Measurements from ENCODE around the gene BHLHE40.
"Not testable (repeated sequence)": the region's sequence is repeated elsewhere in the genome, so short reads cannot be mapped to it uniquely, and the experiment has no call there.

Gene BHLHE40

DNA sequence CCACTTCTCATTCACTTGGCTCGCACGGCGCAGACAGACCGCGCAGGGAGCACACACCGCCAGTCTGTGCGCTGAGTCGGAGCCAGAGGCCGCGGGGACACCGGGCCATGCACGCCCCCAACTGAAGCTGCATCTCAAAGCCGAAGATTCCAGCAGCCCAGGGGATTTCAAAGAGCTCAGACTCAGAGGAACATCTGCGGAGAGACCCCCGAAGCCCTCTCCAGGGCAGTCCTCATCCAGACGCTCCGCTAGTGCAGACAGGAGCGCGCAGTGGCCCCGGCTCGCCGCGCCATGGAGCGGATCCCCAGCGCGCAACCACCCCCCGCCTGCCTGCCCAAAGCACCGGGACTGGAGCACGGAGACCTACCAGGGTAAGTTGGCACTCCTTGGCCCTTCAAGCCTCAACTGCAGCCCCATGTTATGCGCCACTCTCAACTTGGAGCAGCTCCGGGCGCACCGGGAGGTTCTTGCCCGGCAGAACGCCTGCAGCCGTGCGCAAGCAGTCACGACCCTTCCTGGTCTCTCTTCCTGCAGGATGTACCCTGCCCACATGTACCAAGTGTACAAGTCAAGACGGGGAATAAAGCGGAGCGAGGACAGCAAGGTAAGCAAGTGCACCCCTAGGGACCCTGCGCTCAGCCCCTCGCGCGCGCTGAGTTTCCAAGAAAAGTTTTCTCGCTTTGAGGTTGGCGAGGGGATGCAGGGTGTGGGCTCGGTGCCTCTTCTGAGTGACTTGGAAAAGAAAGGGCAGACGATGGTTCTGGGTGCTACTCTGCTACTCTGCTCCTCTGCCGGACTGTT, at the start of gene BHLHE40:
Gene BHLHE40, plus strand, starts transcription at position 10 of the 801 bp plus-strand sequence. Its CDS starts 282 bp downstream, at position 292.
- DNase-seq, result no peak

DNA sequence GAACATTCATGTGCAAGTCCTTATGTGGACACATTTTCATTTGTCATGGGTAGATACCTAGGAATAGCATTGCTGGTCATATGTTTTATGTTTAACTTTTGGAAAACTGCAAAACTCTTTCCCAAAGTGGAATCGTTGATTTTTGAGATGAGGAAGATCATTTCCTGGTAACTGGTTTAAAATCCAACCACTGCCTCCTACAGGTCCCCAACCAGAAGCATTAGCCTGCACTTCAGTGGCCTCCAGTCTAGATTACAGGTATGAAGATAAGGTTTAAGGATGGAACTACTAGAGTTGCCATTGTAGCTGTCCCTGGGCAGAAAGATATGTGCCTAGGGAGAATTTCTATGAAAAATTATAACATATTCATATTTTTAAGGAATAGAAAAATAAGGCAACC, 48.7 kb upstream of the BHLHE40 start:
- DNase-seq, result no peak

DNA sequence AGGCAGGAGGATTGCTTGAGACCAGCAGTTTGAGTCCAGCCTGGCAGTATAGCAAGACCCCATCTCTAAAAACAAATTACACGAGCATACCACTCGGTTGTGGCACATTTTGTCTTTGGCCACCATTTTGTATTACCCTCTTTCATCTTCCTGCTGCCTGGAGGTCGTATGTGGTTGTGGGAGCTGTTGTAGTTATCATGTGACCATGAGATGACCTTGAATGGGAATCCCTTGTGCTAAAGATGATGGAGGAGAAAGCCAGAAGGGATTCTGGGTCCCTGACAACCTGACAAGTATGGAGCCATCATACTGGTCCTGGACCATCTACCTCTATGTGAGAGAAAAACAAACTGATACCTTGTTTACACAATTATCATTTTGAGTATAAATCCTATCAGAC, 45.2 kb upstream of the BHLHE40 start:
- no peak for DNase-seq

DNA sequence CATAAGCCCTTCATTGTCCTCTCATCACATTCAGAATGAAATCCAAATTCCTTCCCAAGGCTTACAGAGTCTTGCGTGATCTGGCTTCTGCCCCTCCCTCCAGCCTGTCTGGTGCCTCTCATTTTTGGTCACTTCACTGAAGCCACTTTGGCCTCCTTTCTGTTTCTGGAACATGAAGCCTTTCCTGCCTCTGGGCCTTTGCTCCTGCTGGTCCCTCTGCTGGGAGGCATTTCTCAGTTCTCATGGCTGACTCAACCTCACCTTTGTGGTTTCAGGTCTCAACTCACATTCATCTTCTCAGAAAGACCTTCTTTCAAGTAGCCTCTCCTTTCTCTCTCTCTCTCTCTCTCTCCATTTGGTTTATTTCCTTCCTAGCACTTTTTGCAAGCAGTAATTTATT, 43.9 kb upstream of the BHLHE40 start:
- no peak for DNase-seq

DNA sequence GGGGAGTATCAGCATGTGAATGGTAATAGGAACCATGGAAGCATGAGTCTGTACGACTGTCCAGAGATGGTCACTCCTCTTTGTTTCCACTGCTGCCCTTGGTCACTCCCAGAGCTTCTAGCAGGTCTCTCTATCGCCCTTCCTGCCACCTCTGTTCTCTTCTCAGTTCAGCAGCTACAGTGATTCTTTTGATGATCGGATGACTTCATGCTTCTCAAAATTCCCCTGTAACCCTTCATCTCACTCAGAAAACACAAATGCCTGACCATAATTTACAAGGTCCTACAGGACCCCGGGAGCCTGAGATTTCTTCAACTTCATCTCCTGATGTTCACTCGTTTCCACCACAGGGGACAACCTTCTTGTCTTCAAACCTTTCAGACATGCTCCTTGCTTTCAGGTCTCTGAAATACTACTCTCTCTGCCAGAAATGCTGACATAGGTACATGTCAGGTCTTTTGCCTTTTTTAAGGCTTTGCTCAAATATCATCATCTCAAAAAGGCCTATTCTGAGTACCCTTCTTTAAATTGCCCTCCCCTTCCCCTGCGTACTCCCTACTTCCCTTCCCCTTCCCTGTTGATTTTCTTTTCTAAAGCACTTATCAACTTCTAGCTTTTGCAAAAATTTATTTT, 42.1 kb upstream of the BHLHE40 start:
- no peak for DNase-seq

DNA sequence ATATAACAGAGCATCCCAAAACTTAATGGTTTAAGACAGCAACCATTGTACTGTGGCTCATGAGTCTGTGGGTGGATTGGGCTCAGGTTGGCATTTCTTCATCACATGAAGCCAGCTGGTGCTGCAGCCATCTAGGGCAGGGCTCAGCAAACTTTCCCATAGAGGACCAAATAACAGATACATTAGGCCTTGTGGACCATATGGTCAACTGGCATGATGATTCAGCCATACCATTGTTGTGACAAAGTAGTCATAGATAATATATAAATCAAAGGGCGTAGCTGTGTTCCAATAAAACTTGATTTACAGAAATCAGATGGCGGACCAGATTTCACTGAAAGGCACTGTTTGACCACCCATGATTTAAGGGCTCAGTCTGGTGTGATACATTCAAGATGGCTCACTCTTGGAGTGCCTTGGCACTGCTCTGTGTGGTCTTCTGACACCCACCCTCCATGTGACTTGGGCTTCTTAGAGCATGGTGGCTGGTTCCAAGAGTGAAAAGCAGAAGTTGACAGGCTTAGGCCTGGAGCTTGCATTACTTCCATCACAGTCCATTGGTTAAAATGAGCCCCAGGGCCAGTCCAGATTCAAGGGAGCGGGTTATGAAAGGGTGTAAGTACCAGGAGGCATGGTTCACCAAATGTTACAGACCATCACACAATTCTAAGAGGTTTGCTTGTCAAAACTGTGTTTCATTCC, 40.8 kb upstream of the BHLHE40 start:
- no peak for DNase-seq

DNA sequence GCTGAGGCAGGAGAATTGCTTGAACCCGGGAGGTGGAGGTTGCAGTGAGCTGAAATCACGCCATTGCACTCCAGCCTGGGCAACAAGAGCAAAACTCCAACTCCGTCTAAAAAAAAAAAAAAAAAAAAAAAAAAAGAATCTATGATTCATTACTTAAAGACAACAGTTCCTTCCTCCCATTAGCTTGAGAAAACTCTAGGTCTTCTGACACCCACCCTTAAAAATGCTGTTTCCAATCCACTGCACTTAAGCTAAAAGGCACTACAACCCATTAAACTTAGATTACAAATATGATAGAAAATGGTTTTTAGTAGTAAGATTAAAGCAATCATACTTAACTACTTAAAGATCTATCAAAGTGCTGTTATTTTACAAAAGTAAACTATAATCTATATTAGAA, 40.0 kb upstream of the BHLHE40 start:
- no peak for DNase-seq

DNA sequence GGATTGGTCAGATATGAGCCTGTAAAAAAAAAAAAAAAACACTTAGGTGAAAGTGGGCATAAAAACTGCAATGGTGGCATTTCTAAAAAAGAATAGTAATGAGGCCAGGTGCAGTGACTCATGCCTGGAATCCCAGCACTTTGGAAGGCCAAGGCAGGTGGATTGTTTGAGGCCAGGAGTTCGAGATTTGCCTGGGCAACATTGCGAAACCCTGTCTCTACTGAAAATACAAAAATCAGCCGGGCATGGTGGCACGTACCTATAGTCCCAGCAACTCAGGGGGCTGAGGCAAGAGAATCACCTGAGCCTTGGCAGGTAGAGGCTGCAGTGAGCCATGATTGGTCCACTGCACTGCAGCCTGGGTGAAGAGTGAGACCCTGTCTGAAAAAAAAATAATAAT, 38.3 kb upstream of the BHLHE40 start:
- DNase-seq, result no peak

DNA sequence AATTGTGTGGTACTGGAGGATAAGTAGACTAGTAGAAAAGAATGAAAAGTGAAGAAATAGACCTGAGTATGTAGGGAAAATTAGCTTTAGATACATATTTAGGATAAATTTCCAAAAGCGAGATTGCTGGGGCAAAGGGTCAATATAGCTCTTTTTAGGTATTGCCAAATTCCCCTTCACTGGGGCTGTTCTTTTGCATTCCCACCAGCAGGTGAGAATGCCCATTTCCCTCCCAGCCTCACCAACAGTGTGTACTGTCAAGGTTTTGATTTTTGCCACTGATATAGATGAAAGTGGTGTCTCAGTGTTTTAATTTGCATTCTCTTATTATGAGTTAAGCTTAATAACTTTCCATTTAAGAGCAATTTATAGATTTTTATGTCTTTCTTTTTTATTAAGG, 35.7 kb upstream of the BHLHE40 start:
- DNase-seq, result no peak

DNA sequence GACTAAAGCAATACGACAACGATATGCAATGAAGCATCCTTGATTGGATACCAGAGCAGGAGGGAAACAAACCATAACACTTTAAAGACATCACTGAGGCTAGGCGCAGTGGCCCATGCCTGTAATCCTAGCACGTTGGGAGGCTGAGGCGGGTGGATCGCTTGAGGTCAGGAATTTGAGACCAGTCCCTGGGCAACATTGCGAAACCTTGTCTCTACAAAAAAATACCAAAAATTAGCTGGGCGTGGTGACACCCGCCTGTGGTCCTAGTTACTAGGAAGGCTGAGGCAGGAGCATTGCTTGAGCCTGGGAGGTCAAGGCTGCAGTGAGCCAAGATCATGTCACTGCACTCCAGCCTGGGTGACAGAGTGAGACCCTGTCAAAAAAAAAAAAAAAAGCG, 33.9 kb upstream of the BHLHE40 start:
- DNase-seq, result no peak

DNA sequence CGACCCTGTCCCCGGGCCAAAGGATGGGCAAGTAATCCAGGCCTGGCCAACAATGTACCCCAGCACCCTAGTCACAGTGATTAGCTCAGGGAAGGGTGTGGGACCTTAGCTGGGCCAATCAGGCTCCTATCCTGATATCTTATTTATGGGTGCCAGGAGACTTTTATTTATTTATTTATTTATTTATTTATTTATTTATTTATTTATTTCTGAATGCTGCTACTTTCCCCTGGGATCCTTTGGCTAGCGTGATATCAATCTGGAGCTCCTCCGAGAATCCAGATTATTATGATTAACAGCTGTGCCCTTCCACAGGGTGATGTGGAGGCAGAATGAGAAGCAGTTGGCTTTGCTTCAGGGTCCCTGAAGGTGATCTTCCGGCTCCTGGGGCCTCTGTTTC, 32.2 kb upstream of the BHLHE40 start:
- no peak for DNase-seq

DNA sequence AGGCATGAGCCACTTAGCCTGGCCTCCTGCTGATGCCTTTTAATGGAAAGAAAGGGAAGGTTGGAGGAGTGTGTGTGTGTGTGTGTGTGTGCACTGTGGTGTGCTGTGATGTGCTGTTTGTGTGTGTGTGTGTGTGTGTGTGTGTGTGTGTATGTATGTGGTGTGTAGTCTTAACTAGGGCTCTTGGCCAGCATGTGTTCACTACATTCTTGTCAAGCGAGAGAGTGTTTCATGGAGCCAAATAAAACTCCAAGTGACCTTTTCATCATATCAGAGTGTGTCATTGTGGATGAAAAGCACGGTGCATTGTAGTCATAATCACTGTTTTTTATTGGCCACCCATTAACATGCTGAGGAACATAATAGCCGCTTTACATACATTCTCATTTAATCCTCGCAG, 30.8 kb upstream of the BHLHE40 start:
- DNase-seq, result no peak

DNA sequence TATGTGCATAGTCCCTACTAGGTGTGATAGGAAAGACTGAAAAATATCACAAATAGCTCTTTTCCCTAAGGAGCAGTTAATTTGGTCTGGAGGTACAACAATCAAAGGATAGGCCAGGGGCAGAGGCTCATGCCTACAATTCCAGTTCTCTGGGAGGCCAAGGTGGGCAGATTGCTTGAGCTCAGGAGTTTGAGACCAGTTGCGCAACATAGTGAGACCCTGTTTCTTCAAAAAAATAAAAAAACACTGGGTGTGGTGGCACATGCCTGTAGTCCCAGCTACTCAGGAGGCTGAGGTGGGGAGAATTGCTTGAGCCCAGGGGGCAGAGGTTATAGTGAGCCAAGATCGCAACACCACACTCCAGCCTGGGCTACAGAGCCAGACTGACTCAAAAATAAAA, 30.2 kb upstream of the BHLHE40 start:
- no peak for DNase-seq

DNA sequence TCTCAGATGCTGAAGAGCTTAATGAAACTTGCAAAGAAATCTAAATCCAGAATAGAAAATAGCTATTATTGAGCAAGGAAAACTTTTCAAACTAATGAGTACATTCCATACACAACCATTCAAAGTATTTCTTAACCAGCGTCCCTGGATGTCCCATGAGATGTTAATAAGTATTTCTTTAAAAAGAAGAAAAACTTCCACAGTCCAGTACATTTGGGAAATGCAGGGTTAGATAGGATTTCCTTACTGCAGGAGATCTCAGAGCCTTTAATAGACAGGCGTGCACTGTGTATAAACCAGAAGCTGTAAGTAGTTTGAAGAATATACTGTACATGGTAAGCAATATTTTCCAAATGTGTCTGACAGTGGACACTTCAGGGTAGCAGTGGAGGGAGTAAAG, 29.6 kb upstream of the BHLHE40 start:
- no peak for DNase-seq

DNA sequence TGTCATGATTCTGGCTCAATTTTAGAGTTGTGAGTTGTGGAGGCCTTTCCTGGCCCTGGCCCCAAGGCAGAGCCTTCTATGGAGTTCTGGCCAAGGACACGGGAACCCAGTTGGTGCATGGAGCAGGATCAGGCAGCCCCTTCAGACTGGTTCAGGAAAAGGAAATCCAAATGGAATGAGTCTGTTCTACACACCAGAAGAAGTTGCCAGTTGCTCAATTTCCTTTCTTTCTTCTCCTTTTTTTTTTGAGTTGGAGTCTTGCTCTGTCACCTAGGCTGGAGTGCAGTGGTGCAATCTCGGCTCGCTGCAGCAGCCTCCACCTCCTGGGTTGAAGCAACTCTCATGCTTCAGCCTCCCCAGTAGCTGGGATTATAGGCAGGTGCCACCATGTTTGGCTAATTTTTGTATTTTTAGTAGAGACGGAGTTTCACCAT, 28.9 kb upstream of the BHLHE40 start:
- DNase-seq, result no peak

DNA sequence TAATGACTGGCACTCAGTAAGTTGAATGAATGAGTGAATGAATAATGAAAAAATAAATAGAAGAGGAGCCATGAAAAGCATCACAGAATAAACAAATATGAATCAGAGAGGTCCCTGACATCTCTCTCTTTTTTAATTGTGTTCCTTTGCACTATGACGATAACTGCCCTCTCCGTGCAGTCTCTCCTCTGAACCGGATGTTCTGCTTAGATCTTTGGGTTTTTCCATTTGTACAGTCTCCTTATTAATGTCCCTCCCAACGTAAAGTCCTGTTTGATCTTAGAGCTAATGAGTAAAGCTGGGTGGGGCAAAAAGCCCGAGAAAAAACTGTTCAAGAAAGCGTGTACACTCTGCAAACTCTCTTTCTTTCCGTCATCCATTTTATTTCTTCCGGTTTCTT, 28.3 kb upstream of the BHLHE40 start:
- DNase-seq, result no peak

DNA sequence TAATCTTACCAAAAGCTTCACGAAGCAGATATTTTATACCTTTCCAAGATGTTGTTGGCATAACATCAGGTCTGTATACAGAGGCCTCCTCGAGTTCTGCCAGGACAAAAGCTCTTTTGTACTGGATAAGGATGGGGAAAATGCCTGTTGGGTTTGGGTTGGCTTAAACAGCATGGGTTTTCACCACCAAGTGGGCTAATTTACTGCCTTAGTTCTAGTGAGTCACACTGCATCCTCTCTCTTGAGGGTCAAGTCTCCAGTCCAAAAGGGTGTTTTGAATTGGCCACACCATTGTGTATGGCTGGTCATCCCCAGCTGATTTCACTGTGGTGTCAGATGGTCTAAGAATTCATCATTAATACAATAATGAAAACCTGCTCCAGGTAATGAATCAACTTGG, 26.1 kb upstream of the BHLHE40 start:
- DNase-seq, result no peak

DNA sequence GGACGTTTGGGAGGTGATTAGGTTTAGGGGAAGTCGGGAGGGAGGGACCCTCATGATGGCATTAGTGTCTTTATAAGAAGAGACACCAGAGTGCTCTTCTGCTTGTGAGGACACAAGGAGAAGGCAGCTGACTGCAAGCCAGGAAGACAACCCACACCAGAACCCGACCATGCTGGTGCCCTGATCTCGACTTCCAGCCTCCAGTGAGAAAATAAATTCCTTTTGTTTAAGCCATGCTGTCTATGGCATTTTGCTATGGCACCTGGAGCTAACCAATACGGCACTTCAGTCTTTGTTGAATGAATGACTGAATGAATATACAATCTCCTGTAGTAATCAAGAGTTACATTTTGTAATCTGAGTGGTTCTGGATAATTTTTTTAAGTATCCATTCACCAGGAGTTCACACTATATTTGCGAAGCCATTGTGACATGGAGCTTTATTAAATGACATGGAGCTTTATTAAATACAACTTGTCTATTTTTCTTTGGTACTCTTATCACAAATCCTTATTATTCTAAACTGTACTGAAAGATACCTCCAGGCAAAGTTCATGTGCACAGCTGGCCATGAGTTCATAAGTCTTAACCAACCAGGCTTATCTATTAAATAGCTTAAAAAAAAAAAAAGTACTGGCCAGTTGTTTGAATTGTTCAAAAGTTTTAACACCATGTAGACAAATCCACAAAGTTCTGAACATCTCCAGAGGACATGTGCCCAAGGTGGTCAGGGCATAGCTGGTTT, 24.8 kb upstream of the BHLHE40 start:
- no peak for DNase-seq

DNA sequence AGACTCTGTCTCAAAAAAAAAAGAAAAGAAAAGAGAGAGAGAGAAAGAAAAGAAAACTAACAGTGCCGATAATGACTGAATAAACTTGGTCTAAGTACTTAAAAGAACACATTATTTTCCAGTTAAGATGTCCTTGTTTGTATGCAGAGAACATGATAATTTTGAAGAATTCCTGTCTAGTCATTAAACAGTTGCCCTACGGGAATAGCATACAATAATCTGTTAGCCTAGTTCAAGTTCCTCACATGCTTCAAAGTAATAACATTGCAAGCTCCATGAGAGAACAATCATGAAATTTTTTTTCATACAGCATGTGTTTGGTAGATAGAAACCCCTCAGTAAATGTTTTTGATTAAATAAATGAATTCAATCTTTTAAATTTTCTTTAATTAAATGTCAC, 23.1 kb upstream of the BHLHE40 start:
- no peak for DNase-seq

DNA sequence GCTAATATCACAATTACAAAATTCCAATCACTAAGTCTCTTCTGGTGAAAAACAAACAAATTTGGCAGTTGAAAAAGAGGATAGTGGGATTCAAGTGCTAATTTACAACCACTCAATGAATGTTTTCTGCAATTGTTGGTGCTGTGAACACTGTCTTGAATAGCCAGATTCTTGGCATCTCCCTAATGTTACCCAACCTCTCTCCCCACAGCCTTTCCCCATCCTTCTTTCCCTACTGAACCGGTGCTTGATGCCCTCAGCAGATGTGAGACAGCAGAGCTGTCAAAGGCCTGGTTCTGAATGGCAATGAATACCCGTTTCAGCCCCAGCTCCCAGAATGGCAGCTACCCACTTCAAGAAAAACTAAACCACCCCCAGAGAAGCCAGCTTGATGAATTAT, 22.5 kb upstream of the BHLHE40 start:
- DNase-seq, result no peak

DNA sequence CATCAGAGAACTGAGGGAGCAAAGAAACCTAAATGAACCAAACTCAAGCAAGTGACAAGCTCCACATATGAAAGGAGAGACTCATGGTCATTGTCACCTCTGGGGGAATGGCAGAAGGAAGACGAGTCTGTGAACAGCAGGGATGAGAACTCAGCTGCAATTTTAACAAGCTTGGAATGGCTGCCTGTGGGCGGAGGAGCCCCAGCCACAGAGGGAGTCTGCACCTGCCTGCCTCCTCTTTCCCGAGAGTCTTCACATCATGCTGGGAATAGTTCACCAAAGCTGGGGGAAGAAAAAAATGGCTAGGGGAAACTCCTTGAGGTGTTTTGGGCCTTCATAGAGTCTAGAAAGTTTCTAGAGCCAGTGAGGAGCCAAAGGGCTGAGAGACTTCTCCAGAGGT, 21.3 kb upstream of the BHLHE40 start:
- DNase-seq, result no peak

DNA sequence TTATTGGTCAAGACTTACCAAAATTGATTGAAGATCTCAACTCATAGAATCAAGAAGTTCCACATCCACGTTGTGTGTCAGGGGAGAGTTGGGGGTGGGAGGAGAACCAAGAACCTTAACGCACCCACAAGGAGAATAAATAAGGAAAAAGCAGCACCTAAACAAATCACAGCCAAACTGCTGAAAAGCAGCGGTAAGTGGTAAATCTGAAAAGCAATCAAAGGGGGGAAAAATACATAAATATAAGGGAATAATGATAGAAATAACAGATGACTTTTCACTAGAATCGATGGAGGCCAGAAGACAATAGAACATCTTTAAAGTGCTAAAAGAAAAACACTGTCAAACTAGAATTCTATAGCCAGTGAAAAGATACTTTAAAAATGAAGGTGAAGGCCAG, 20.1 kb upstream of the BHLHE40 start:
- DNase-seq, result no peak

DNA sequence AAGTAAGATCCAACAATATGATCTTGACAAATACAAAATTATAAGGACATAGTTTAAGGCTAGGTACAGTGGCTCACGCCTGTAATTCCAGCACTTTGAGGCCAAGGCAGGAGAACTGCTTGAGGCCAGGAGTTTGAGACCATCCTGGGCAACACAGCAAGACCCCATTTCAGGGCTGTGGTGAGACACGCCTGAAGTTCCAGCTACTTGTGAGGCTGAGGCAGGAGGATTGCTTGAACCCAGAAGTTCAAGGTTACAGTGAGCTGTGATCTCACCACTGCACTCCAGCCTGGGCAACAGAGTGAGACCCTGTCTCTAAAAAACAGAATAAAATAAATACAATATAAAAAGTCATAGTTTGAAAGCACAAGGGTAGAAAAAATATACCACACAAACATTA, 17.4 kb upstream of the BHLHE40 start:
- not testable (repeated sequence) for DNase-seq

Measured in activated CD4-positive, alpha-beta T cell treated with anti-CD3 and anti-CD28 coated beads for 4 hours (primary cell).